GM21576 (cell line): ENCODE measurements around the gene TRIM47.

Experiments used
- ATAC-seq: cut with Tn5 transposase; IDR thresholded peaks from one replicate; pipeline ENCODE4 v1.9.1; 2021; ENCODE audit warnings: mild to moderate bottlenecking, moderate library complexity; ENCODE audit not compliant: unreplicated experiment

Gene TRIM47

DNA sequence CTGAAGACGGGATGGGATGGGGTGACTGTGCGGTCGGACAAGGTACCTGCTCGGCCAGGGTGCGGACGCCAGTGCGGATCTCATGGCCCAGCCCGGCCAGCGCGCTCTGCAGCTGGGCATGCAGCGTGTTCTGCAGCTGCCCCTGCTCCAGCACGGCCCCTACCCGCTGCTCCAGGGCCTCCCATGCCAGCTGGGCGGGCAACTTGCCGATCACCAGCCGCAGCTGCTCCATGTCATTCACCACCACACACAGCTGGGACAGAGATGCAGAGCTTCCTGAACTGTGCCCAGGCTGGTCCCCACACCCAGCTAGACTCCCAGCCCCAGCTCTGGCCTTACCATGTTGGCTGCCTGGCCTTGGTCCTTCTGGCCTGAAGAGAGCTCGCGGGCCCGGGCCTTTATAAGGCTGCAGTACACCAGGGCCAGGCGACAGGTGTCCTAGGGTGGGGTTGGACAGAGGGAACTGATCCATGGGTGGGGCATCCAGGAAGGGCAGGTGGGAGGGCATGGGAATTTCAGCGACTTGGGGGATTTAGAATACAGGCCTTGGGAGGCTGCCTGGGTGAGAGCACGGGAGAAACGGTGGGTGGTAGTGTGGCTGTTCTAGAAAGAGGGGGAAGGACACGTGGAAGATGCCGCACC lies 44.0 kb downstream of the TRIM47 start:
- no peak for ATAC-seq

- no peak for ATAC-seq
Observed at GRCh38 chr17:75832652-75833400, 45.6 kb downstream of the TRIM47 start.

- no peak for ATAC-seq
Observed at GRCh38 chr17:75832164-75832651, 46.2 kb downstream of the TRIM47 start.

GRCh38 chr17:75831032-75831571 lies 47.3 kb downstream of the TRIM47 start:
- ATAC-seq = no peak

- ATAC-seq = no peak
Observed at GRCh38 chr17:75830164-75831031, 48.0 kb downstream of the TRIM47 start.

- no peak for ATAC-seq
Observed at GRCh38 chr17:75829747-75830146, 48.6 kb downstream of the TRIM47 start.

- ATAC-seq = no peak
Observed at GRCh38 chr17:75828741-75829140, 49.6 kb downstream of the TRIM47 start.

- ATAC-seq = no peak
Observed at GRCh38 chr17:75828076-75828400, 50.3 kb downstream of the TRIM47 start.

GRCh38 chr17:75827308-75828075 lies 50.9 kb downstream of the TRIM47 start:
- no peak for ATAC-seq

- no peak for ATAC-seq
Observed at GRCh38 chr17:75826561-75827307, 51.6 kb downstream of the TRIM47 start.

- no peak for ATAC-seq
Observed at GRCh38 chr17:75825748-75826370, 52.5 kb downstream of the TRIM47 start.

GRCh38 chr17:75825149-75825552 lies 53.2 kb downstream of the TRIM47 start:
- ATAC-seq = no peak

DNA sequence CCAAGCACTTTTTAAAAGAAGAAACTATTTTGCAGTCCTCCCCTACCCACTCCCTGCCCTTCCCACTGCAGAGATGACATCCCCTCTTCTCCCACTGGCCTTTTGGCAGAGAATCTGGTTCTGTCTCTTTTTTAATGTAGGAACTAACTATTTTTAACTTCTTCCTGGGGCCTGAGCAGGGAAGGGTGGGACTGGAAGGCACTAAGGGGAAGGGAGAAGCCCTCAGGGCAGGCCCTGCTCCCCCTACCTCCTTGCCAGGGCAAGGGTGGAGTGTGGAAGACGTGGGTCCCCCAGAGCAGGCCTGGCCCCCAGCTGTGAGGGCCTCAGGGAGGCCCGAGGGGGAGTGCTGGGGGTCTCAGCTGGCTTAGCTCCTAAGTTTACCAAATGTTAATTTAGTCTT lies 53.7 kb downstream of the TRIM47 start:
- ATAC-seq = no peak
